GM21717 (cell line): ENCODE data around the gene MKRN2.
A peak's percentile ranks its signal among the peaks of the same experiment; 100 is the strongest.
"Not testable (repeated sequence)": the region's sequence is repeated elsewhere in the genome, so short reads cannot be mapped to it uniquely, and the experiment has no call there.

ENCODE experiments used
- ATAC-seq: cut with Tn5 transposase; IDR thresholded peaks from one replicate; pipeline ENCODE4 v1.9.1; 2021; ENCODE audit warnings: mild to moderate bottlenecking, moderate library complexity; ENCODE audit not compliant: unreplicated experiment

The MKRN2 gene

GRCh38 chr3:12556690-12557472 is at the start of gene MKRN2:
MKRN2 (plus strand) TSS chr3:12557087; CDS start chr3:12557151, 64 bp downstream.
- peak; percentile 83 for ATAC-seq

GRCh38 chr3:12507591-12508281 is 49.2 kb upstream of the MKRN2 start:
- ATAC-seq: no peak

GRCh38 chr3:12508291-12508700 is 48.6 kb upstream of the MKRN2 start:
- no peak for ATAC-seq

GRCh38 chr3:12509466-12509865 is 47.4 kb upstream of the MKRN2 start:
- ATAC-seq: no peak

GRCh38 chr3:12512534-12513118 is 44.3 kb upstream of the MKRN2 start:
- ATAC-seq: no peak

- no peak for ATAC-seq
These were observed 43.0 kb upstream of the MKRN2 start for GRCh38 chr3:12513694-12514446.

- ATAC-seq: no peak
These were observed 41.3 kb upstream of the MKRN2 start for GRCh38 chr3:12515631-12516030.

- no peak for ATAC-seq
These were observed 40.0 kb upstream of the MKRN2 start for GRCh38 chr3:12516873-12517272.

GRCh38 chr3:12518261-12519028 is 38.4 kb upstream of the MKRN2 start:
- ATAC-seq: no peak

GRCh38 chr3:12521010-12521409 is 35.9 kb upstream of the MKRN2 start:
- ATAC-seq: no peak

- no peak for ATAC-seq
These were observed 34.2 kb upstream of the MKRN2 start for GRCh38 chr3:12522721-12523120.

- no peak for ATAC-seq
These were observed 29.1 kb upstream of the MKRN2 start for GRCh38 chr3:12527757-12528143.

GRCh38 chr3:12532182-12532581 is 24.7 kb upstream of the MKRN2 start:
- no peak for ATAC-seq

- ATAC-seq: no peak
These were observed 20.5 kb upstream of the MKRN2 start for GRCh38 chr3:12536423-12536822.

GRCh38 chr3:12541625-12542024 is 15.3 kb upstream of the MKRN2 start:
- ATAC-seq: no peak

- ATAC-seq: not testable (repeated sequence)
These were observed 13.4 kb upstream of the MKRN2 start for GRCh38 chr3:12543497-12543896.

- ATAC-seq: no peak
These were observed 12.0 kb upstream of the MKRN2 start for GRCh38 chr3:12544652-12545472.

GRCh38 chr3:12545473-12545791 is 11.5 kb upstream of the MKRN2 start, which contains the start of gene MKRN2OS:
MKRN2OS (minus strand) TSS chr3:12545499; CDS start chr3:12545464, 35 bp downstream.
- no peak for ATAC-seq

- no peak for ATAC-seq
These were observed 6.7 kb upstream of the MKRN2 start for GRCh38 chr3:12549971-12550760.
